Measurements from ENCODE around the gene ANKRD35. TPM values are rescaled to one million over a fixed set of nuclear protein-coding genes. Genes with fewer than 3 reads are reported as not detected.

The ANKRD35 gene
- total RNA-seq, 1 donor from 2014 or later = 2.1 TPM

- no peak overlapping the region for H3K27ac Mint-ChIP-seq (ENCODE audit: unreplicated experiment)
- no peaks in the 10 kb centered on the region for H3K4me1 Mint-ChIP-seq (ENCODE audit: low read depth, unreplicated experiment)
- H3K4me3 Mint-ChIP-seq (ENCODE audit: unreplicated experiment) = no peak overlapping the region
- H3K9me3 Mint-ChIP-seq (ENCODE audit: unreplicated experiment) = peaks cover 3% of the 10 kb centered on the region
- peaks cover 6% of the 10 kb centered on the region for H3K27me3 Mint-ChIP-seq (ENCODE audit: unreplicated experiment)
- H3K36me3 Mint-ChIP-seq (ENCODE audit: unreplicated experiment) = peaks cover 4% of the 10 kb centered on the region
- no peak for DNase-seq
- peak; percentile 42 for TF ChIP-seq CTCF (IDR thresholded peaks at IDR 0.05; ENCODE audit: partially characterized antibody, unreplicated experiment)
Observed at GRCh38 chr1:145849356-145850160, 36.1 kb downstream of the ANKRD35 start.

- no peaks in the 10 kb centered on the region for H3K4me1 Mint-ChIP-seq (ENCODE audit: low read depth, unreplicated experiment)
- no peak for DNase-seq
- H3K4me3 Mint-ChIP-seq (ENCODE audit: unreplicated experiment) = no peak overlapping the region
- peaks cover 3% of the 10 kb centered on the region for H3K9me3 Mint-ChIP-seq (ENCODE audit: unreplicated experiment)
- peaks cover 4% of the 10 kb centered on the region for H3K36me3 Mint-ChIP-seq (ENCODE audit: unreplicated experiment)
- no peak overlapping the region for H3K27ac Mint-ChIP-seq (ENCODE audit: unreplicated experiment)
- TF ChIP-seq CTCF (IDR thresholded peaks at IDR 0.05; ENCODE audit: partially characterized antibody, unreplicated experiment) = no peak
- peaks cover 6% of the 10 kb centered on the region for H3K27me3 Mint-ChIP-seq (ENCODE audit: unreplicated experiment)
Observed at GRCh38 chr1:145847827-145848226, 37.8 kb downstream of the ANKRD35 start.

GRCh38 chr1:145846201-145846612, 39.5 kb downstream of the ANKRD35 start:
- Mint-ChIP-seq H3K4me1 (ENCODE audit: low read depth, unreplicated experiment) (no peaks in the 10 kb centered on the region), H3K36me3 (ENCODE audit: unreplicated experiment) (peaks cover 4% of the 10 kb centered on the region), H3K27me3 (ENCODE audit: unreplicated experiment) (peaks cover 6% of the 10 kb centered on the region), H3K27ac (ENCODE audit: unreplicated experiment) (peak overlapping the region; percentile 35), H3K4me3 (ENCODE audit: unreplicated experiment) (no peak overlapping the region), H3K9me3 (ENCODE audit: unreplicated experiment) (peaks cover 2% of the 10 kb centered on the region)
- peak; percentile 56 for TF ChIP-seq CTCF (IDR thresholded peaks at IDR 0.05; ENCODE audit: partially characterized antibody, unreplicated experiment)
- DNase-seq = peak; percentile 20

DNA sequence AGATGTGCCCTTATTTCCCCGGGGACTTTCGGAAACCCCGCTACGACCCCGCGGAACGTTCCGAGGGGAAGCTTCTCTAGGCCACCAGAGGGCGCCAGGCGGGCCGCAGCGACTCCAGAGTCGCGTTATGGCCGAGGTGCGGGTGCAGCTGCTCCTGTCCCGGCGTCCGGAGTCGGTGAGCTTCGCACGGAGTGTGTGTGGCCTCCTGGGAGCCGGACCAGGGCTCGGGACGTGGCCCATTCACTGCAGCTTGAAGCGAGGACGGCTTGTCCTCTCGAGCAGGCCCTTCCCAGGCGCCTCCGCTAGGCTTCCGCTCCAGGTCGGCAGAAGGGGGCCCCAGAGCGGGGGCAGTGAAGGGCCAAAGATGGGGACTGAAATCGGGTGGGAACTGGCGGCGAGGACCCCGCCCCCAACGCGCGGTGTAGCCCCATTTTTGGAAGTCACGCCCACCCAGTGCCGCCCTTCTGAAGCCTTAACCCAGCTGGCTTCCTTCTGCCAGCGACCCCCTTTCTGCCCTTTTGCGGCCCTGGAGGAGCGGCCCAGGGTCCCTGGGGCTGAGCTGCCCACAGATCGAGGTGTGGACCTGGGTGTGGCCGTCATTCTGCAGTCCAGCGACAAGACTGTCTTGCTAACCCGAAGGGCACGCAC, 40.0 kb downstream of the ANKRD35 start, which contains the start of gene NUDT17:
Gene NUDT17 (plus strand): TSS at position 117 of the 648 bp plus-strand sequence. CDS start 11 bp downstream, at position 128.
- Mint-ChIP-seq H3K9me3 (ENCODE audit: unreplicated experiment) (no peaks in the 10 kb centered on the region), H3K4me1 (ENCODE audit: low read depth, unreplicated experiment) (no peaks in the 10 kb centered on the region), H3K27ac (ENCODE audit: unreplicated experiment) (peak within 1 kb of the TSS; percentile 35), H3K4me3 (ENCODE audit: unreplicated experiment) (no peak within 1 kb of the TSS), H3K36me3 (ENCODE audit: unreplicated experiment) (peaks cover 1% of the 10 kb centered on the region), H3K27me3 (ENCODE audit: unreplicated experiment) (peaks cover 6% of the 10 kb centered on the region)
- peak; percentile 81 for TF ChIP-seq CTCF (IDR thresholded peaks at IDR 0.05; ENCODE audit: partially characterized antibody, unreplicated experiment)
- peak; percentile 93 for DNase-seq

DNA sequence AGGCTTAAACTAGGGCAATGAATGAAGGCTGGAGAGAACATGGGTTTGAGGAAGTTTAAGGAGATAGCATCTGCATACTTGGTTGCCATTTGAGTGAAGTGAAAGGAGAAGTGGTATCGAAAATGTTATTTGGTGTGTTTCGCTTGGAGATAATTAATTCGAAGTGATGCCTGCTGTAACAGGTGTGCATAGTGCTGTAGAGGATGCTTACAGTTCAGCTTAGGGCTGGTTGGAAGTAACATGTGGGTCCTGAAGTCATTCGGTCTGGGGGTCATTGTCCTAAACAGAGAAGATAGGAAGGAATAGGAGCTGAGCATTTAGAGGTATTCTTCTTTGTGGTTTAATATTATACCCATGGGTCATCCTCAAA, 40.5 kb downstream of the ANKRD35 start:
- H3K9me3 Mint-ChIP-seq (ENCODE audit: unreplicated experiment) = no peaks in the 10 kb centered on the region
- TF ChIP-seq CTCF (IDR thresholded peaks at IDR 0.05; ENCODE audit: partially characterized antibody, unreplicated experiment) = no peak
- no peaks in the 10 kb centered on the region for H3K4me1 Mint-ChIP-seq (ENCODE audit: low read depth, unreplicated experiment)
- DNase-seq = no peak
- H3K36me3 Mint-ChIP-seq (ENCODE audit: unreplicated experiment) = no peaks in the 10 kb centered on the region
- no peak overlapping the region for H3K27ac Mint-ChIP-seq (ENCODE audit: unreplicated experiment)
- H3K27me3 Mint-ChIP-seq (ENCODE audit: unreplicated experiment) = peaks cover 6% of the 10 kb centered on the region
- H3K4me3 Mint-ChIP-seq (ENCODE audit: unreplicated experiment) = no peak overlapping the region

All from glutamatergic neuron (in vitro differentiated cells).